ENCODE measurements around the gene RBM42. TPM values are rescaled to one million over a fixed set of nuclear protein-coding genes. Genes with fewer than 3 reads are reported as not detected.
"Not testable (repeated sequence)": the region's sequence is repeated elsewhere in the genome, so short reads cannot be mapped to it uniquely, and the experiment has no call there.

Gene RBM42
- total RNA-seq, result 10 to 100 TPM; 33.4 to 71.7 (median 51.1) TPM

GRCh38 chr19:35628565-35629331, at the start of gene RBM42:
Gene RBM42 (plus strand): TSS chr19:35629036. CDS start chr19:35629154, 118 bp downstream.
- peak; percentile 98 to 100 (median 100) for ATAC-seq (replicated peaks in 6 of 8)
- H3K27ac ChIP-seq, result peak within 1 kb of the TSS; percentile 49 to 75
- peaks cover 6 to 10% of the 10 kb centered on the region in 2 donors for H3K4me1 ChIP-seq (replicated peaks in 1 of 2)
- in situ Hi-C loops (cut with MboI; ENCODE audit: low pct_unique_long_range_greater_than_20kb in 2 of 9, low sequenced_read_pairs in 9 of 9, unreplicated experiment in 9 of 9), result no loop called here
- WGBS, 10 experiments, result 0 to 9% (median 0%) methylated on average over 1 to 12 of the region's 56 CpGs; no CpG with 5 or more reads in 3 of the 10 experiments
- H3K4me3 ChIP-seq, result peak within 1 kb of the TSS; percentile 86 to 96 (median 91)

GRCh38 chr19:35582760-35583159, 46.1 kb upstream of the RBM42 start:
- ATAC-seq (replicated peaks in 6 of 8), result no peak
- in situ Hi-C loops (cut with MboI; ENCODE audit: low pct_unique_long_range_greater_than_20kb in 2 of 9, low sequenced_read_pairs in 9 of 9, unreplicated experiment in 9 of 9), result no loop called here
- H3K4me3 ChIP-seq, result no peak overlapping the region
- 0 to 43% (median 33%) methylated on average over 1 of the region's 1 CpG; no CpG with 5 or more reads in 7 of the 10 experiments for WGBS, 10 experiments
- no peak overlapping the region for H3K27ac ChIP-seq
- no peaks in the 10 kb centered on the region for H3K4me1 ChIP-seq (replicated peaks in 1 of 2)

- in situ Hi-C loops (cut with MboI; ENCODE audit: low pct_unique_long_range_greater_than_20kb in 2 of 9, low sequenced_read_pairs in 9 of 9, unreplicated experiment in 9 of 9), result no loop called here
- ATAC-seq (replicated peaks in 6 of 8), result peak in 1 of 8 experiments; percentile 65
- WGBS, 10 experiments, result 55 to 88% (median 73%) methylated on average over 1 to 10 of the region's 16 CpGs; no CpG with 5 or more reads in 5 of the 10 experiments
- H3K4me3 ChIP-seq, result no peak within 1 kb of the TSS
- H3K27ac ChIP-seq, result no peak within 1 kb of the TSS
- no peaks in the 10 kb centered on the region for H3K4me1 ChIP-seq (replicated peaks in 1 of 2)
Measured at GRCh38 chr19:35585848-35586247, 43.0 kb upstream of the RBM42 start, which contains the start of gene PMIS2. Gene PMIS2 (plus strand): TSS chr19:35586173. CDS start chr19:35586260, 87 bp downstream.

GRCh38 chr19:35587321-35587720, 41.5 kb upstream of the RBM42 start:
- in situ Hi-C loops (cut with MboI; ENCODE audit: low pct_unique_long_range_greater_than_20kb in 2 of 9, low sequenced_read_pairs in 9 of 9, unreplicated experiment in 9 of 9), result no loop called here
- no peak overlapping the region for H3K27ac ChIP-seq
- H3K4me1 ChIP-seq (replicated peaks in 1 of 2), result no peaks in the 10 kb centered on the region
- WGBS, 10 experiments, result 0% methylated on average over 1 of the region's 1 CpG; no CpG with 5 or more reads in 8 of the 10 experiments
- ATAC-seq (replicated peaks in 6 of 8), result peak in 1 of 8 experiments; percentile 44
- H3K4me3 ChIP-seq, result no peak overlapping the region

GRCh38 chr19:35590875-35591274, 38.0 kb upstream of the RBM42 start:
- no peak for ATAC-seq (replicated peaks in 6 of 8)
- Histone ChIP-seq H3K4me1 (replicated peaks in 1 of 2) (no peaks in the 10 kb centered on the region), H3K4me3 (no peak overlapping the region), H3K27ac (no peak overlapping the region)
- WGBS, 10 experiments, result 14 to 100% (median 89%) methylated on average over 1 to 3 of the region's 3 CpGs; no CpG with 5 or more reads in 1 of the 10 experiments
- in situ Hi-C loops (cut with MboI; ENCODE audit: low pct_unique_long_range_greater_than_20kb in 2 of 9, low sequenced_read_pairs in 9 of 9, unreplicated experiment in 9 of 9), result no loop called here

GRCh38 chr19:35592226-35592625, 36.6 kb upstream of the RBM42 start:
- Histone ChIP-seq H3K4me3 (no peak overlapping the region), H3K4me1 (replicated peaks in 1 of 2) (no peaks in the 10 kb centered on the region), H3K27ac (no peak overlapping the region)
- ATAC-seq (replicated peaks in 6 of 8), result peak in 1 of 8 experiments; percentile 26
- in situ Hi-C loops (cut with MboI; ENCODE audit: low pct_unique_long_range_greater_than_20kb in 2 of 9, low sequenced_read_pairs in 9 of 9, unreplicated experiment in 9 of 9), result no loop called here
- 0 to 50% (median 29%) methylated on average over 2 to 8 of the region's 8 CpGs; no CpG with 5 or more reads in 2 of the 10 experiments for WGBS, 10 experiments

- H3K27ac ChIP-seq; in situ Hi-C loops (cut with MboI; ENCODE audit: low pct_unique_long_range_greater_than_20kb in 2 of 9, low sequenced_read_pairs in 9 of 9, unreplicated experiment in 9 of 9); H3K4me1 ChIP-seq (replicated peaks in 1 of 2); H3K4me3 ChIP-seq; ATAC-seq (replicated peaks in 6 of 8): not testable (repeated sequence)
- WGBS, 10 experiments, result 80 to 100% (median 82%) methylated on average over 1 of the region's 3 CpGs; no CpG with 5 or more reads in 6 of the 10 experiments
Measured at GRCh38 chr19:35595026-35595425, 33.8 kb upstream of the RBM42 start.

GRCh38 chr19:35595928-35596327, 32.9 kb upstream of the RBM42 start:
- in situ Hi-C loops (cut with MboI; ENCODE audit: low pct_unique_long_range_greater_than_20kb in 2 of 9, low sequenced_read_pairs in 9 of 9, unreplicated experiment in 9 of 9), result no loop called here
- no peak overlapping the region for H3K4me3 ChIP-seq
- no peak overlapping the region for H3K27ac ChIP-seq
- WGBS, 10 experiments, result 20 to 100% (median 73%) methylated on average over 1 of the region's 1 CpG; no CpG with 5 or more reads in 4 of the 10 experiments
- no peak for ATAC-seq (replicated peaks in 6 of 8)
- H3K4me1 ChIP-seq (replicated peaks in 1 of 2), result no peaks in the 10 kb centered on the region

- Histone ChIP-seq H3K4me1 (replicated peaks in 1 of 2) (no peaks in the 10 kb centered on the region), H3K4me3 (no peak overlapping the region), H3K27ac (no peak overlapping the region)
- peak in 1 of 8 experiments; percentile 78 for ATAC-seq (replicated peaks in 6 of 8)
- 18 to 68% (median 46%) methylated on average over 1 to 3 of the region's 4 CpGs; no CpG with 5 or more reads in 3 of the 10 experiments for WGBS, 10 experiments
- in situ Hi-C loops (cut with MboI; ENCODE audit: low pct_unique_long_range_greater_than_20kb in 2 of 9, low sequenced_read_pairs in 9 of 9, unreplicated experiment in 9 of 9), result no loop called here
Measured at GRCh38 chr19:35596366-35596999, 32.4 kb upstream of the RBM42 start.

GRCh38 chr19:35601971-35602370, 26.9 kb upstream of the RBM42 start:
- H3K4me1 ChIP-seq (replicated peaks in 1 of 2), result no peaks in the 10 kb centered on the region
- in situ Hi-C loops (cut with MboI; ENCODE audit: low pct_unique_long_range_greater_than_20kb in 2 of 9, low sequenced_read_pairs in 9 of 9, unreplicated experiment in 9 of 9), result no loop called here
- H3K27ac ChIP-seq, result no peak overlapping the region
- H3K4me3 ChIP-seq, result no peak overlapping the region
- WGBS, 10 experiments, result 0 to 100% (median 62%) methylated on average over 1 to 3 of the region's 3 CpGs; no CpG with 5 or more reads in 4 of the 10 experiments
- no peak for ATAC-seq (replicated peaks in 6 of 8)

GRCh38 chr19:35604436-35604835, 24.4 kb upstream of the RBM42 start:
- ATAC-seq (replicated peaks in 6 of 8); H3K27ac ChIP-seq; H3K4me1 ChIP-seq (replicated peaks in 1 of 2); in situ Hi-C loops (cut with MboI; ENCODE audit: low pct_unique_long_range_greater_than_20kb in 2 of 9, low sequenced_read_pairs in 9 of 9, unreplicated experiment in 9 of 9); H3K4me3 ChIP-seq: not testable (repeated sequence)
- WGBS, 10 experiments, result 0 to 100% (median 86%) methylated on average over 1 to 2 of the region's 4 CpGs; no CpG with 5 or more reads in 6 of the 10 experiments

GRCh38 chr19:35607170-35607569, 21.7 kb upstream of the RBM42 start:
- H3K27ac ChIP-seq; ATAC-seq (replicated peaks in 6 of 8); H3K4me3 ChIP-seq; H3K4me1 ChIP-seq (replicated peaks in 1 of 2); in situ Hi-C loops (cut with MboI; ENCODE audit: low pct_unique_long_range_greater_than_20kb in 2 of 9, low sequenced_read_pairs in 9 of 9, unreplicated experiment in 9 of 9): not testable (repeated sequence)
- WGBS, 10 experiments, result 38 to 100% (median 90%) methylated on average over 1 to 8 of the region's 8 CpGs; no CpG with 5 or more reads in 5 of the 10 experiments

- H3K27ac ChIP-seq, result no peak overlapping the region
- H3K4me3 ChIP-seq, result no peak overlapping the region
- peaks cover 0 to 2% of the 10 kb centered on the region in 2 donors for H3K4me1 ChIP-seq (replicated peaks in 1 of 2)
- no peak for ATAC-seq (replicated peaks in 6 of 8)
- in situ Hi-C loops (cut with MboI; ENCODE audit: low pct_unique_long_range_greater_than_20kb in 2 of 9, low sequenced_read_pairs in 9 of 9, unreplicated experiment in 9 of 9), result no loop called here
- 10 to 63% (median 31%) methylated on average over 1 to 3 of the region's 3 CpGs; no CpG with 5 or more reads in 4 of the 10 experiments for WGBS, 10 experiments
Measured at GRCh38 chr19:35607661-35608060, 21.2 kb upstream of the RBM42 start.
